ENCODE measurements around the gene PAX7. TPM values are rescaled to one million over a fixed set of nuclear protein-coding genes. Genes with fewer than 3 reads are reported as not detected.
"Not testable (repeated sequence)": the region's sequence is repeated elsewhere in the genome, so short reads cannot be mapped to it uniquely, and the experiment has no call there.

Gene PAX7
- total RNA-seq, 4 donors from 2014 or later = not detected

- 92% methylated on average over 7 of the region's 7 CpGs for WGBS
Observed at GRCh38 chr1:18687273-18687672, 56.6 kb downstream of the PAX7 start.

GRCh38 chr1:18691648-18692047, 61.0 kb downstream of the PAX7 start:
- TF ChIP-seq POLR2A (IDR thresholded peaks at IDR 0.05; ENCODE audit: low read depth) = no peak
- no peak for TF ChIP-seq POLR2AphosphoS5 (IDR thresholded peaks at IDR 0.05)
- no peak for TF ChIP-seq CTCF (IDR thresholded peaks at IDR 0.05)
- no peak for TF ChIP-seq EP300 (IDR thresholded peaks at IDR 0.05)
- H3K27me3 ChIP-seq = peaks cover 0 to 89% (median 2%) of the 10 kb centered on the region in 4 donors

More at GRCh38 chr1:18687273-18687672, 56.6 kb downstream of the PAX7 start:
- Histone ChIP-seq H3K27ac (replicated peaks in 1 of 4) (no peak overlapping the region), H3K4me3 (no peak overlapping the region), H3K36me3 (no peaks in the 10 kb centered on the region), H3K9me3 (no peaks in the 10 kb centered on the region), H3K27me3 (peaks cover 0 to 89% (median 0%) of the 10 kb centered on the region in 4 donors), H3K4me1 (no peaks in the 10 kb centered on the region)
- TF ChIP-seq EP300 (IDR thresholded peaks at IDR 0.05) = no peak
- TF ChIP-seq POLR2AphosphoS5 (IDR thresholded peaks at IDR 0.05) = no peak
- no peak for TF ChIP-seq CTCF (IDR thresholded peaks at IDR 0.05)
- no peak for TF ChIP-seq POLR2A (IDR thresholded peaks at IDR 0.05; ENCODE audit: low read depth)
- intact Hi-C loops (cut with DNase I) = no loop called here
- no peak for DNase-seq (ENCODE audit: extremely low spot score)

GRCh38 chr1:18693256-18694098, 62.8 kb downstream of the PAX7 start:
- 29% methylated on average over 23 of the region's 25 CpGs for WGBS
- DNase-seq (ENCODE audit: extremely low spot score) = no peak
- peaks cover 0 to 90% (median 2%) of the 10 kb centered on the region in 4 donors for H3K27me3 ChIP-seq
- no peak for TF ChIP-seq POLR2AphosphoS5 (IDR thresholded peaks at IDR 0.05)
- no peak for TF ChIP-seq EP300 (IDR thresholded peaks at IDR 0.05)
- TF ChIP-seq CTCF (IDR thresholded peaks at IDR 0.05) = no peak
- TF ChIP-seq POLR2A (IDR thresholded peaks at IDR 0.05; ENCODE audit: low read depth) = no peak
- H3K9me3 ChIP-seq = no peaks in the 10 kb centered on the region
- no peaks in the 10 kb centered on the region for H3K36me3 ChIP-seq
- no peak overlapping the region for H3K27ac ChIP-seq (replicated peaks in 1 of 4)
- H3K4me1 ChIP-seq = no peaks in the 10 kb centered on the region
- intact Hi-C loops (cut with DNase I) = no loop called here
- H3K4me3 ChIP-seq = no peak overlapping the region

More at GRCh38 chr1:18691648-18692047, 61.0 kb downstream of the PAX7 start:
- Histone ChIP-seq H3K36me3 (no peaks in the 10 kb centered on the region), H3K4me3 (no peak overlapping the region), H3K4me1 (no peaks in the 10 kb centered on the region), H3K9me3 (no peaks in the 10 kb centered on the region), H3K27ac (replicated peaks in 1 of 4) (no peak overlapping the region)
- DNase-seq (ENCODE audit: extremely low spot score) = no peak
- 84% methylated on average over 7 of the region's 20 CpGs for WGBS
- intact Hi-C loops (cut with DNase I) = no loop called here

GRCh38 chr1:18694289-18694688, 63.6 kb downstream of the PAX7 start:
- intact Hi-C loops (cut with DNase I); H3K27ac ChIP-seq (replicated peaks in 1 of 4); H3K4me1 ChIP-seq; H3K4me3 ChIP-seq; DNase-seq (ENCODE audit: extremely low spot score); H3K9me3 ChIP-seq; H3K36me3 ChIP-seq: not testable (repeated sequence)
- WGBS = 82% methylated on average over 7 of the region's 7 CpGs
- H3K27me3 ChIP-seq = peaks cover 0 to 90% (median 2%) of the 10 kb centered on the region in 4 donors

- intact Hi-C loops (cut with DNase I) = no loop called here
- Histone ChIP-seq H3K27ac (replicated peaks in 1 of 4) (no peak overlapping the region), H3K9me3 (no peaks in the 10 kb centered on the region), H3K4me3 (no peak overlapping the region), H3K4me1 (no peaks in the 10 kb centered on the region), H3K27me3 (peaks cover 0 to 94% (median 7%) of the 10 kb centered on the region in 4 donors), H3K36me3 (no peaks in the 10 kb centered on the region)
- WGBS = 65% methylated on average over 1 of the region's 1 CpG
- DNase-seq (ENCODE audit: extremely low spot score) = no peak
- TF ChIP-seq CTCF (IDR thresholded peaks at IDR 0.05) (no peak), POLR2A (IDR thresholded peaks at IDR 0.05; ENCODE audit: low read depth) (no peak), EP300 (IDR thresholded peaks at IDR 0.05) (no peak), POLR2AphosphoS5 (IDR thresholded peaks at IDR 0.05) (no peak)
Observed at GRCh38 chr1:18697541-18697940, 66.9 kb downstream of the PAX7 start.
